HFFc6 (cell line): ENCODE measurements around the gene GAST. TPM values are rescaled to one million over a fixed set of nuclear protein-coding genes. Genes with fewer than 3 reads are reported as not detected.

Experiments
- DNase-seq: peaks from one replicate; pipeline ENCODE4 v3.0.0-alpha.2; 2018
- H3K27ac Mint-ChIP-seq: 2 replicates; pipeline ENCODE4 v1.8.0; 2020; ENCODE audit warnings: mild to moderate bottlenecking, mixed read lengths
- H3K27me3 Mint-ChIP-seq: 2 replicates; pipeline ENCODE4 v1.8.0; 2021; ENCODE audit warnings: mild to moderate bottlenecking, moderate library complexity, mixed read lengths; ENCODE audit not compliant: insufficient read depth
- H3K36me3 Mint-ChIP-seq: 2 replicates; pipeline ENCODE4 v1.8.0; 2021; ENCODE audit warnings: low read depth, mixed read lengths
- H3K4me1 Mint-ChIP-seq: 2 replicates; pipeline ENCODE4 v1.8.0; 2020; ENCODE audit warnings: low read depth, mixed read lengths
- H3K4me3 Mint-ChIP-seq: 2 replicates; pipeline ENCODE4 v1.8.0; 2020; ENCODE audit warnings: mild to moderate bottlenecking, moderate library complexity, mixed read lengths
- H3K9me3 Mint-ChIP-seq: 2 replicates; pipeline ENCODE4 v1.8.0; 2020; ENCODE audit warnings: mild to moderate bottlenecking, mixed read lengths
- CTCF ChIP-seq: fragments of 200-600 bp; sonication (generic); IDR thresholded peaks from 2 replicates; pipeline ENCODE4 v1.5.0; 2021; ENCODE audit warnings: antibody characterized with exemption, mild to moderate bottlenecking
- total RNA-seq, 6 experiments: library from RNA; stranded (reverse); fragmentation: NEBNext Ultra II Directional; extraction: Animal tissue kit (Norgen Biotek cat#: 25700); gene quantifications; 2 replicates in 1 of 6; 3 replicates in 5 of 6; pipeline ENCODE4 v1.2.3, GENCODE V29; 2021

The GAST gene
- total RNA-seq, 6 experiments from 2014 or later = not detected

- no peak for TF ChIP-seq CTCF
- no peaks in the 10 kb centered on the region for H3K9me3 Mint-ChIP-seq
- no peak overlapping the region for H3K27ac Mint-ChIP-seq
- H3K4me3 Mint-ChIP-seq = no peak overlapping the region
- peaks cover 25% of the 10 kb centered on the region for H3K27me3 Mint-ChIP-seq
- H3K4me1 Mint-ChIP-seq = peaks cover 19% of the 10 kb centered on the region
- no peaks in the 10 kb centered on the region for H3K36me3 Mint-ChIP-seq
- DNase-seq = no peak
These were observed 28.4 kb downstream of the GAST start for GRCh38 chr17:41740506-41740905.

GRCh38 chr17:41741709-41742108 is 29.6 kb downstream of the GAST start:
- Mint-ChIP-seq H3K36me3 (no peaks in the 10 kb centered on the region), H3K27me3 (peaks cover 19% of the 10 kb centered on the region), H3K9me3 (no peaks in the 10 kb centered on the region), H3K4me1 (peaks cover 19% of the 10 kb centered on the region), H3K27ac (no peak overlapping the region), H3K4me3 (no peak overlapping the region)
- TF ChIP-seq CTCF = no peak
- no peak for DNase-seq

- Mint-ChIP-seq H3K9me3 (no peaks in the 10 kb centered on the region), H3K4me3 (no peak overlapping the region), H3K4me1 (no peaks in the 10 kb centered on the region), H3K27me3 (peaks cover 20% of the 10 kb centered on the region), H3K27ac (no peak overlapping the region), H3K36me3 (no peaks in the 10 kb centered on the region)
- TF ChIP-seq CTCF = no peak
- no peak for DNase-seq
These were observed 36.1 kb downstream of the GAST start for GRCh38 chr17:41748275-41748674.

- Mint-ChIP-seq H3K27ac (no peak overlapping the region), H3K36me3 (no peaks in the 10 kb centered on the region), H3K27me3 (peaks cover 20% of the 10 kb centered on the region), H3K4me3 (no peak overlapping the region), H3K9me3 (no peaks in the 10 kb centered on the region), H3K4me1 (no peaks in the 10 kb centered on the region)
- no peak for DNase-seq
- no peak for TF ChIP-seq CTCF
These were observed 38.7 kb downstream of the GAST start for GRCh38 chr17:41750862-41751261.

GRCh38 chr17:41751288-41751687 is 39.2 kb downstream of the GAST start:
- DNase-seq = no peak
- peaks cover 18% of the 10 kb centered on the region for H3K27me3 Mint-ChIP-seq
- no peaks in the 10 kb centered on the region for H3K36me3 Mint-ChIP-seq
- no peak for TF ChIP-seq CTCF
- no peak overlapping the region for H3K4me3 Mint-ChIP-seq
- no peaks in the 10 kb centered on the region for H3K9me3 Mint-ChIP-seq
- no peaks in the 10 kb centered on the region for H3K4me1 Mint-ChIP-seq
- H3K27ac Mint-ChIP-seq = no peak overlapping the region

GRCh38 chr17:41754066-41754465 is 41.9 kb downstream of the GAST start:
- Mint-ChIP-seq H3K36me3 (no peaks in the 10 kb centered on the region), H3K27ac (no peak overlapping the region), H3K4me1 (no peaks in the 10 kb centered on the region), H3K27me3 (peaks cover 14% of the 10 kb centered on the region), H3K4me3 (no peak overlapping the region), H3K9me3 (no peaks in the 10 kb centered on the region)
- DNase-seq = no peak
- TF ChIP-seq CTCF = no peak
